DOHH2 (cell line): ENCODE data around the gene HAUS2.
"Not testable (repeated sequence)": the region's sequence is repeated elsewhere in the genome, so short reads cannot be mapped to it uniquely, and the experiment has no call there.

Source experiments
- H3F3A ChIP-seq: fragments of 200-600 bp; sonication (generic), shearing (Covaris generic); 2 replicates; pipeline ENCODE4 v1.6.0; 2016; ENCODE audit warnings: antibody characterized with exemption, mild to moderate bottlenecking; ENCODE audit not compliant: control insufficient read depth, insufficient read depth
- H3K27ac ChIP-seq: fragments of 200-600 bp; sonication (generic); 2 replicates; pipeline ENCODE4 v1.5.1; 2014; ENCODE audit warnings: low read depth, mild to moderate bottlenecking, low read length, moderate library complexity
- H3K27me3 ChIP-seq: fragments of 200-600 bp; sonication (generic); 2 replicates; pipeline ENCODE4 v1.6.1; 2014; ENCODE audit warnings: mild to moderate bottlenecking, low read length, mixed read lengths; ENCODE audit not compliant: control insufficient read depth
- H3K36me3 ChIP-seq: fragments of 200-600 bp; sonication (generic); 2 replicates; pipeline ENCODE4 v1.6.1; 2014; ENCODE audit warnings: mild to moderate bottlenecking, low read length, moderate library complexity, mixed read lengths; ENCODE audit not compliant: control insufficient read depth
- H3K4me1 ChIP-seq: fragments of 200-600 bp; sonication (generic); 2 replicates; pipeline ENCODE4 v1.6.1; 2014; ENCODE audit warnings: mild to moderate bottlenecking, low read length, mixed read lengths; ENCODE audit not compliant: control insufficient read depth
- H3K4me2 ChIP-seq: fragments of 200-600 bp; sonication (generic); 2 replicates; pipeline ENCODE4 v1.6.0; 2014; ENCODE audit warnings: mild to moderate bottlenecking, low read length, moderate library complexity
- H3K4me3 ChIP-seq: fragments of 200-600 bp; sonication (generic); 2 replicates; pipeline ENCODE4 v1.5.1; 2014; ENCODE audit warnings: mild to moderate bottlenecking, low read length, mixed read lengths
- H3K79me2 ChIP-seq: fragments of 200-600 bp; sonication (generic); 2 replicates; pipeline ENCODE4 v1.6.1; 2014; ENCODE audit warnings: mild to moderate bottlenecking, low read length, mixed read lengths; ENCODE audit not compliant: control insufficient read depth
- H3K9me2 ChIP-seq: fragments of 200-600 bp; sonication (generic); replicated peaks from 2 replicates; pipeline ENCODE4 v1.6.1; 2014; ENCODE audit warnings: mild to moderate bottlenecking, low read length, mixed read lengths; ENCODE audit not compliant: control insufficient read depth
- H3K9me3 ChIP-seq: fragments of 200-600 bp; sonication (generic); 2 replicates; pipeline ENCODE4 v1.6.1; 2014; ENCODE audit warnings: antibody characterized with exemption, low read length, mixed read lengths; ENCODE audit not compliant: control insufficient read depth, insufficient read depth
- H4K20me1 ChIP-seq: fragments of 200-600 bp; sonication (generic); 2 replicates; pipeline ENCODE4 v1.6.0; 2014; ENCODE audit warnings: low read depth, mild to moderate bottlenecking, antibody characterized with exemption, low read length, moderate library complexity; ENCODE audit not compliant: control insufficient read depth, insufficient read depth
- CTCF ChIP-seq: fragments of 200-600 bp; sonication (generic); IDR thresholded peaks from one replicate; pipeline ENCODE4 v1.5.1; 2014; ENCODE audit warnings: antibody characterized with exemption, mild to moderate bottlenecking, low read depth, low read length; ENCODE audit not compliant: poor library complexity, severe bottlenecking
- EZH2phosphoT487 ChIP-seq: fragments of 200-600 bp; sonication (generic); IDR thresholded peaks from 2 replicates; pipeline ENCODE4 v1.6.1; 2017; ENCODE audit warnings: borderline replicate concordance, mild to moderate bottlenecking, antibody characterized with exemption, low read length, moderate library complexity, mixed read lengths

The HAUS2 gene

GRCh38 chr15:42549741-42550392, 1.2 kb downstream of the HAUS2 start:
- peaks cover 83% of the 10 kb centered on the region for H3K79me2 ChIP-seq
- H3K36me3 ChIP-seq: peaks cover 55% of the 10 kb centered on the region
- peaks cover 46% of the 10 kb centered on the region for H3K4me1 ChIP-seq
- peak overlapping the region; percentile 81 for H3K4me2 ChIP-seq
- peaks cover 5% of the 10 kb centered on the region; the same call in 1 of the 2 replicates for H4K20me1 ChIP-seq
- no peaks in the 10 kb centered on the region for H3K9me2 ChIP-seq
- H3K4me3 ChIP-seq: peak overlapping the region; percentile 81
- no peaks in the 10 kb centered on the region for H3K27me3 ChIP-seq
- H3K9me3 ChIP-seq: no peaks in the 10 kb centered on the region
- no peak for TF ChIP-seq EZH2phosphoT487
- TF ChIP-seq CTCF: no peak
- peak overlapping the region; percentile 31 for H3K27ac ChIP-seq
- no peaks in the 10 kb centered on the region for H3F3A ChIP-seq

- 0 out of 2 replicates have a peak, but pooled peaks cover 4% of the 10 kb centered on the region for H3F3A ChIP-seq
- H3K27me3 ChIP-seq: no peaks in the 10 kb centered on the region
- no peak overlapping the region for H3K27ac ChIP-seq
- peaks cover 92% of the 10 kb centered on the region for H3K79me2 ChIP-seq
- H4K20me1 ChIP-seq: peaks cover 5% of the 10 kb centered on the region; the same call in 1 of the 2 replicates
- no peaks in the 10 kb centered on the region for H3K9me3 ChIP-seq
- H3K36me3 ChIP-seq: peaks cover 48% of the 10 kb centered on the region
- H3K4me2 ChIP-seq: peak overlapping the region; percentile 9; the same call in 1 of the 2 replicates
- peaks cover 23% of the 10 kb centered on the region for H3K4me1 ChIP-seq
- H3K9me2 ChIP-seq: no peaks in the 10 kb centered on the region
- H3K4me3 ChIP-seq: no peak overlapping the region
- TF ChIP-seq CTCF (no peak), EZH2phosphoT487 (no peak)
These were observed 4.9 kb downstream of the HAUS2 start for GRCh38 chr15:42553554-42553953.

GRCh38 chr15:42556550-42557207, 8.0 kb downstream of the HAUS2 start:
- not testable (repeated sequence) for H4K20me1 ChIP-seq, H3K9me3 ChIP-seq, H3K27ac ChIP-seq, H3K4me2 ChIP-seq, H3K27me3 ChIP-seq, H3F3A ChIP-seq, H3K4me1 ChIP-seq, H3K4me3 ChIP-seq, H3K9me2 ChIP-seq
- Histone ChIP-seq H3K79me2 (peaks cover 68% of the 10 kb centered on the region), H3K36me3 (peaks cover 73% of the 10 kb centered on the region)

- Histone ChIP-seq H3K36me3 (peaks cover 75% of the 10 kb centered on the region), H3K9me3 (no peaks in the 10 kb centered on the region)
These were observed 10.1 kb downstream of the HAUS2 start for GRCh38 chr15:42558739-42559138.

More at GRCh38 chr15:42558739-42559138, 10.1 kb downstream of the HAUS2 start:
- Histone ChIP-seq H3K4me3 (no peak overlapping the region), H3K9me2 (no peaks in the 10 kb centered on the region), H3K27ac (no peak overlapping the region), H3K4me2 (no peak overlapping the region), H3K27me3 (no peaks in the 10 kb centered on the region), H3K79me2 (peaks cover 48% of the 10 kb centered on the region), H3F3A (0 out of 2 replicates have a peak, but pooled peaks cover 4% of the 10 kb centered on the region), H3K4me1 (no peaks in the 10 kb centered on the region), H4K20me1 (no peaks in the 10 kb centered on the region; the same call in 1 of the 2 replicates)
- TF ChIP-seq EZH2phosphoT487 (no peak), CTCF (no peak)
